GM23338 (cell line): Measurements from ENCODE around the gene ACAD9. TPM values are rescaled to one million over a fixed set of nuclear protein-coding genes. Genes with fewer than 3 reads are reported as not detected.

Source experiments
- ATAC-seq: fragments of 200-7000 bp; cut with Tn5 transposase; 3 replicates; pipeline ENCODE4 v1.9.1; 2020
- DNase-seq: peaks from one replicate; pipeline ENCODE4 v3.0.0-alpha.2; 2015; ENCODE audit warnings: low spot score
- H2AFZ ChIP-seq: fragments of 200-600 bp; sonication (generic); 2 replicates; pipeline ENCODE4 v1.8.0; 2016; ENCODE audit warnings: antibody characterized with exemption, mild to moderate bottlenecking, moderate library complexity
- H3F3A ChIP-seq: fragments of 200-600 bp; sonication (generic); replicated peaks from 2 replicates; pipeline ENCODE4 v1.8.0; 2017; ENCODE audit warnings: antibody characterized with exemption, mixed run types, low read depth
- H3K27ac ChIP-seq: fragments of 200-600 bp; sonication (generic); 2 replicates; pipeline ENCODE4 v1.6.1; 2016; ENCODE audit warnings: low read depth
- H3K27me3 ChIP-seq: fragments of 200-600 bp; sonication (generic); 2 replicates; pipeline ENCODE4 v1.8.0; 2016; ENCODE audit warnings: mild to moderate bottlenecking, mixed run types, moderate library complexity; ENCODE audit not compliant: insufficient read depth
- H3K36me3 ChIP-seq: fragments of 200-600 bp; sonication (generic); 2 replicates; pipeline ENCODE4 v1.8.0; 2016; ENCODE audit warnings: mild to moderate bottlenecking; ENCODE audit not compliant: insufficient read depth
- H3K4me1 ChIP-seq: fragments of 200-600 bp; sonication (generic); 2 replicates; pipeline ENCODE4 v1.8.0; 2016; ENCODE audit warnings: mild to moderate bottlenecking, moderate library complexity; ENCODE audit not compliant: insufficient read depth
- H3K4me2 ChIP-seq: fragments of 200-600 bp; sonication (generic); 2 replicates; pipeline ENCODE4 v1.7.1; 2017; ENCODE audit warnings: mixed run types
- H3K4me3 ChIP-seq: fragments of 200-600 bp; sonication (generic); 2 replicates; pipeline ENCODE4 v1.6.1; 2016; ENCODE audit warnings: mixed run types
- H3K79me2 ChIP-seq: fragments of 200-600 bp; sonication (generic); replicated peaks from 2 replicates; pipeline ENCODE4 v1.8.0; 2017; ENCODE audit warnings: mild to moderate bottlenecking; ENCODE audit not compliant: insufficient read depth
- H3K9me2 ChIP-seq: fragments of 200-600 bp; sonication (generic); 2 replicates; pipeline ENCODE4 v1.8.0; 2017; ENCODE audit not compliant: insufficient read depth
- H4K20me1 ChIP-seq: fragments of 200-600 bp; sonication (generic); replicated peaks from 2 replicates; pipeline ENCODE4 v1.8.0; 2017; ENCODE audit warnings: mild to moderate bottlenecking; ENCODE audit not compliant: insufficient read depth
- H3K27ac Mint-ChIP-seq: 2 replicates; pipeline ENCODE4 v1.8.0; 2020; ENCODE audit warnings: inconsistent platforms, mild to moderate bottlenecking, moderate library complexity, mixed read lengths
- H3K27me3 Mint-ChIP-seq: 3 replicates; pipeline ENCODE4 v1.8.0; 2022; ENCODE audit warnings: low read depth, mild to moderate bottlenecking, moderate library complexity, mixed read lengths, inconsistent platforms; ENCODE audit not compliant: insufficient read depth, poor library complexity
- H3K36me3 Mint-ChIP-seq: 3 replicates; pipeline ENCODE4 v1.8.0; 2021; ENCODE audit warnings: low read depth, mild to moderate bottlenecking, inconsistent platforms, moderate library complexity, mixed read lengths
- H3K4me1 Mint-ChIP-seq: 3 replicates; pipeline ENCODE4 v1.8.0; 2020; ENCODE audit warnings: mild to moderate bottlenecking, inconsistent platforms, mixed read lengths
- H3K4me3 Mint-ChIP-seq: 3 replicates; pipeline ENCODE4 v1.8.0; 2021; ENCODE audit warnings: moderate library complexity, mild to moderate bottlenecking, inconsistent platforms, mixed read lengths
- H3K9me3 Mint-ChIP-seq: 3 replicates; pipeline ENCODE4 v1.8.0; 2020; ENCODE audit warnings: moderate library complexity, mild to moderate bottlenecking, inconsistent platforms, mixed read lengths
- CREB1 ChIP-seq: fragments of 250-450 bp; sonication (Bioruptor Pico); IDR thresholded peaks from 2 replicates; pipeline ENCODE4 v1.5.0; 2020; ENCODE audit warnings: low read depth, mild to moderate bottlenecking, moderate library complexity
- EZH2 ChIP-seq: fragments of 200-600 bp; sonication (generic); IDR thresholded peaks from one replicate; pipeline ENCODE4 v1.8.0; 2017; ENCODE audit warnings: antibody characterized with exemption, mild to moderate bottlenecking, low read depth; ENCODE audit not compliant: unreplicated experiment
- NANOG ChIP-seq: IDR thresholded peaks from 2 replicates; pipeline ENCODE4 v1.6.1; 2016; ENCODE audit warnings: antibody characterized with exemption, borderline replicate concordance
- POLR2AphosphoS5 ChIP-seq: IDR thresholded peaks from 2 replicates; pipeline ENCODE4 v1.6.1; 2016; ENCODE audit warnings: antibody characterized with exemption, low read depth
- STAT1 ChIP-seq: IDR thresholded peaks from one replicate; pipeline ENCODE4 v1.6.1; 2016; ENCODE audit warnings: antibody characterized with exemption; ENCODE audit not compliant: unreplicated experiment
- ZNF114 ChIP-seq: fragments of 250-450 bp; sonication (Bioruptor Pico); IDR thresholded peaks from 2 replicates; pipeline ENCODE4 v1.5.0; 2020; ENCODE audit warnings: mild to moderate bottlenecking, moderate library complexity
- ZNF331 ChIP-seq: fragments of 250-450 bp; sonication (Bioruptor Pico); IDR thresholded peaks from 2 replicates; pipeline ENCODE4 v1.5.0; 2020; ENCODE audit warnings: low read depth, mild to moderate bottlenecking, moderate library complexity
- polyA plus RNA-seq: library from polyadenylated mRNA; unstranded; fragments of >200 nt; fragmentation: Nextera tagmentation; extraction: Ambion mirVana; gene quantifications from 2 replicates; pipeline ENCODE4 v1.2.1, GENCODE V29; 2016
- total RNA-seq: library from RNA; depleted of rRNA; stranded (reverse); fragments of >200 nt; shearing (Covaris generic); gene quantifications from 2 replicates; pipeline ENCODE4 v1.2.3, GENCODE V29; 2014
- TF ChIP-seq, protein P1 (sequence below), 2 experiments: fragments of 200-600 bp in 1 of 2; sonication (generic) in 1 of 2; conservative IDR thresholded peaks; 2 replicates each; pipeline versions ENCODE4 v1.5.1 to v1.6.1; 2016 to 2017; ENCODE audit warnings: antibody characterized with exemption in 2 of 2, low read depth in 2 of 2, mild to moderate bottlenecking in 2 of 2, moderate library complexity in 1 of 2
- TF ChIP-seq, protein P2 (sequence below): fragments of 250-450 bp; sonication (Bioruptor Pico); IDR thresholded peaks from 2 replicates; pipeline ENCODE4 v1.5.0; 2020; ENCODE audit warnings: mild to moderate bottlenecking, moderate library complexity
- TF ChIP-seq, protein P3 (sequence below): IDR thresholded peaks from 2 replicates; pipeline ENCODE4 v1.6.1; 2016; ENCODE audit warnings: antibody characterized with exemption

Gene ACAD9
- total and polyA plus RNA-seq, 2 experiments from 2014 or later: 21.2 to 36.4 TPM

GRCh38 chr3:128849911-128850455 is 29.4 kb upstream of the ACAD9 start:
- Histone ChIP-seq H3K27ac (no peak overlapping the region), H3F3A (0 out of 2 replicates have a peak, but pooled peaks cover 3% of the 10 kb centered on the region), H3K27me3 (no peaks in the 10 kb centered on the region), H3K79me2 (no peaks in the 10 kb centered on the region), H3K4me3 (no peak overlapping the region), H4K20me1 (no peaks in the 10 kb centered on the region), H3K4me2 (no peak overlapping the region), H3K36me3 (no peaks in the 10 kb centered on the region), H3K9me2 (no peaks in the 10 kb centered on the region), H2AFZ (peak overlapping the region; percentile 47; the same call in 1 of the 2 replicates), H3K4me1 (peaks cover 14% of the 10 kb centered on the region; the same call in 1 of the 2 replicates)
- Mint-ChIP-seq H3K27me3 (peaks cover 7% of the 10 kb centered on the region), H3K36me3 (peaks cover 13% of the 10 kb centered on the region), H3K27ac (no peak overlapping the region), H3K4me3 (no peak overlapping the region), H3K9me3 (peaks cover 30% of the 10 kb centered on the region), H3K4me1 (peaks cover 18% of the 10 kb centered on the region)
- peak; percentile 29 for DNase-seq
- no peak for ATAC-seq
- TF ChIP-seq, protein P1, sequence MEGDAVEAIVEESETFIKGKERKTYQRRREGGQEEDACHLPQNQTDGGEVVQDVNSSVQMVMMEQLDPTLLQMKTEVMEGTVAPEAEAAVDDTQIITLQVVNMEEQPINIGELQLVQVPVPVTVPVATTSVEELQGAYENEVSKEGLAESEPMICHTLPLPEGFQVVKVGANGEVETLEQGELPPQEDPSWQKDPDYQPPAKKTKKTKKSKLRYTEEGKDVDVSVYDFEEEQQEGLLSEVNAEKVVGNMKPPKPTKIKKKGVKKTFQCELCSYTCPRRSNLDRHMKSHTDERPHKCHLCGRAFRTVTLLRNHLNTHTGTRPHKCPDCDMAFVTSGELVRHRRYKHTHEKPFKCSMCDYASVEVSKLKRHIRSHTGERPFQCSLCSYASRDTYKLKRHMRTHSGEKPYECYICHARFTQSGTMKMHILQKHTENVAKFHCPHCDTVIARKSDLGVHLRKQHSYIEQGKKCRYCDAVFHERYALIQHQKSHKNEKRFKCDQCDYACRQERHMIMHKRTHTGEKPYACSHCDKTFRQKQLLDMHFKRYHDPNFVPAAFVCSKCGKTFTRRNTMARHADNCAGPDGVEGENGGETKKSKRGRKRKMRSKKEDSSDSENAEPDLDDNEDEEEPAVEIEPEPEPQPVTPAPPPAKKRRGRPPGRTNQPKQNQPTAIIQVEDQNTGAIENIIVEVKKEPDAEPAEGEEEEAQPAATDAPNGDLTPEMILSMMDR (conservative IDR thresholded peaks at IDR 0.05; ENCODE audit: low read depth in 2 of 2): peak; percentile 15 to 59; a peak in 3 of 4 replicates
- TF ChIP-seq, protein P2, sequence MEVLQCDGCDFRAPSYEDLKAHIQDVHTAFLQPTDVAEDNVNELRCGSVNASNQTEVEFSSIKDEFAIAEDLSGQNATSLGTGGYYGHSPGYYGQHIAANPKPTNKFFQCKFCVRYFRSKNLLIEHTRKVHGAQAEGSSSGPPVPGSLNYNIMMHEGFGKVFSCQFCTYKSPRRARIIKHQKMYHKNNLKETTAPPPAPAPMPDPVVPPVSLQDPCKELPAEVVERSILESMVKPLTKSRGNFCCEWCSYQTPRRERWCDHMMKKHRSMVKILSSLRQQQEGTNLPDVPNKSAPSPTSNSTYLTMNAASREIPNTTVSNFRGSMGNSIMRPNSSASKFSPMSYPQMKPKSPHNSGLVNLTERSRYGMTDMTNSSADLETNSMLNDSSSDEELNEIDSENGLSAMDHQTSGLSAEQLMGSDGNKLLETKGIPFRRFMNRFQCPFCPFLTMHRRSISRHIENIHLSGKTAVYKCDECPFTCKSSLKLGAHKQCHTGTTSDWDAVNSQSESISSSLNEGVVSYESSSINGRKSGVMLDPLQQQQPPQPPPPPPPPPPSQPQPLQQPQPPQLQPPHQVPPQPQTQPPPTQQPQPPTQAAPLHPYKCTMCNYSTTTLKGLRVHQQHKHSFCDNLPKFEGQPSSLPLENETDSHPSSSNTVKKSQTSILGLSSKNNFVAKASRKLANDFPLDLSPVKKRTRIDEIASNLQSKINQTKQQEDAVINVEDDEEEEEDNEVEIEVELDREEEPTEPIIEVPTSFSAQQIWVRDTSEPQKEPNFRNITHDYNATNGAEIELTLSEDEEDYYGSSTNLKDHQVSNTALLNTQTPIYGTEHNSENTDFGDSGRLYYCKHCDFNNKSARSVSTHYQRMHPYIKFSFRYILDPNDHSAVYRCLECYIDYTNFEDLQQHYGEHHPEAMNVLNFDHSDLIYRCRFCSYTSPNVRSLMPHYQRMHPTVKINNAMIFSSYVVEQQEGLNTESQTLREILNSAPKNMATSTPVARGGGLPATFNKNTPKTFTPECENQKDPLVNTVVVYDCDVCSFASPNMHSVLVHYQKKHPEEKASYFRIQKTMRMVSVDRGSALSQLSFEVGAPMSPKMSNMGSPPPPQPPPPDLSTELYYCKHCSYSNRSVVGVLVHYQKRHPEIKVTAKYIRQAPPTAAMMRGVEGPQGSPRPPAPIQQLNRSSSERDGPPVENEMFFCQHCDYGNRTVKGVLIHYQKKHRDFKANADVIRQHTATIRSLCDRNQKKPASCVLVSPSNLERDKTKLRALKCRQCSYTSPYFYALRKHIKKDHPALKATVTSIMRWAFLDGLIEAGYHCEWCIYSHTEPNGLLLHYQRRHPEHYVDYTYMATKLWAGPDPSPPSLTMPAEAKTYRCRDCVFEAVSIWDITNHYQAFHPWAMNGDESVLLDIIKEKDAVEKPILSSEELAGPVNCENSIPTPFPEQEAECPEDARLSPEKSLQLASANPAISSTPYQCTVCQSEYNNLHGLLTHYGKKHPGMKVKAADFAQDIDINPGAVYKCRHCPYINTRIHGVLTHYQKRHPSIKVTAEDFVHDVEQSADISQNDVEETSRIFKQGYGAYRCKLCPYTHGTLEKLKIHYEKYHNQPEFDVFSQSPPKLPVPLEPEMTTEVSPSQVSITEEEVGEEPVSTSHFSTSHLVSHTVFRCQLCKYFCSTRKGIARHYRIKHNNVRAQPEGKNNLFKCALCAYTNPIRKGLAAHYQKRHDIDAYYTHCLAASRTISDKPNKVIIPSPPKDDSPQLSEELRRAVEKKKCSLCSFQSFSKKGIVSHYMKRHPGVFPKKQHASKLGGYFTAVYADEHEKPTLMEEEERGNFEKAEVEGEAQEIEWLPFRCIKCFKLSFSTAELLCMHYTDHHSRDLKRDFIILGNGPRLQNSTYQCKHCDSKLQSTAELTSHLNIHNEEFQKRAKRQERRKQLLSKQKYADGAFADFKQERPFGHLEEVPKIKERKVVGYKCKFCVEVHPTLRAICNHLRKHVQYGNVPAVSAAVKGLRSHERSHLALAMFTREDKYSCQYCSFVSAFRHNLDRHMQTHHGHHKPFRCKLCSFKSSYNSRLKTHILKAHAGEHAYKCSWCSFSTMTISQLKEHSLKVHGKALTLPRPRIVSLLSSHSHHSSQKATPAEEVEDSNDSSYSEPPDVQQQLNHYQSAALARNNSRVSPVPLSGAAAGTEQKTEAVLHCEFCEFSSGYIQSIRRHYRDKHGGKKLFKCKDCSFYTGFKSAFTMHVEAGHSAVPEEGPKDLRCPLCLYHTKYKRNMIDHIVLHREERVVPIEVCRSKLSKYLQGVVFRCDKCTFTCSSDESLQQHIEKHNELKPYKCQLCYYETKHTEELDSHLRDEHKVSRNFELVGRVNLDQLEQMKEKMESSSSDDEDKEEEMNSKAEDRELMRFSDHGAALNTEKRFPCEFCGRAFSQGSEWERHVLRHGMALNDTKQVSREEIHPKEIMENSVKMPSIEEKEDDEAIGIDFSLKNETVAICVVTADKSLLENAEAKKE: no peak

- peaks cover 12% of the 10 kb centered on the region for H3K4me1 Mint-ChIP-seq
- peaks cover 3% of the 10 kb centered on the region for H3K27me3 Mint-ChIP-seq
- H4K20me1 ChIP-seq: no peaks in the 10 kb centered on the region
- no peaks in the 10 kb centered on the region for H3K79me2 ChIP-seq
- no peak overlapping the region; the same call in 1 of the 2 replicates for H2AFZ ChIP-seq
- 0 out of 2 replicates have a peak, but pooled peaks cover under 1% of the 10 kb centered on the region for H3F3A ChIP-seq
- H3K4me1 ChIP-seq: peaks cover 10% of the 10 kb centered on the region; the same call in 1 of the 2 replicates
- peaks cover 36% of the 10 kb centered on the region for H3K9me3 Mint-ChIP-seq
- H3K4me2 ChIP-seq: no peak overlapping the region
- no peaks in the 10 kb centered on the region for H3K9me2 ChIP-seq
- peaks cover 15% of the 10 kb centered on the region for H3K36me3 Mint-ChIP-seq
- no peak overlapping the region for H3K4me3 ChIP-seq
- no peak overlapping the region for H3K4me3 Mint-ChIP-seq
- ATAC-seq (no peak), DNase-seq (no peak)
- H3K27ac ChIP-seq: no peak overlapping the region
- no peaks in the 10 kb centered on the region for H3K36me3 ChIP-seq
- no peak overlapping the region for H3K27ac Mint-ChIP-seq
- H3K27me3 ChIP-seq: no peaks in the 10 kb centered on the region
- no peak for TF ChIP-seq ZNF331 (CRISPR knock-in tag)
- no peak for TF ChIP-seq EZH2
- TF ChIP-seq CREB1: no peak
- TF ChIP-seq ZNF114: no peak
- TF ChIP-seq STAT1: no peak
- TF ChIP-seq, protein P1 (conservative IDR thresholded peaks at IDR 0.05; ENCODE audit: low read depth in 2 of 2): no peak
- TF ChIP-seq, protein P3, sequence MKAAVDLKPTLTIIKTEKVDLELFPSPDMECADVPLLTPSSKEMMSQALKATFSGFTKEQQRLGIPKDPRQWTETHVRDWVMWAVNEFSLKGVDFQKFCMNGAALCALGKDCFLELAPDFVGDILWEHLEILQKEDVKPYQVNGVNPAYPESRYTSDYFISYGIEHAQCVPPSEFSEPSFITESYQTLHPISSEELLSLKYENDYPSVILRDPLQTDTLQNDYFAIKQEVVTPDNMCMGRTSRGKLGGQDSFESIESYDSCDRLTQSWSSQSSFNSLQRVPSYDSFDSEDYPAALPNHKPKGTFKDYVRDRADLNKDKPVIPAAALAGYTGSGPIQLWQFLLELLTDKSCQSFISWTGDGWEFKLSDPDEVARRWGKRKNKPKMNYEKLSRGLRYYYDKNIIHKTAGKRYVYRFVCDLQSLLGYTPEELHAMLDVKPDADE: no peak
- TF ChIP-seq POLR2AphosphoS5: no peak
- TF ChIP-seq NANOG: no peak
These were observed 28.9 kb upstream of the ACAD9 start for GRCh38 chr3:128850544-128850943.
